ENCODE data around the gene TXNDC17. TPM values are rescaled to one million over a fixed set of nuclear protein-coding genes. Genes with fewer than 3 reads are reported as not detected.

TXNDC17 gene
- total and polyA plus RNA-seq, 2 of the 4 experiments (the other 2 are of a cell fraction) = 45.0 to 494 TPM

- in situ Hi-C loops (cut with MboI; ENCODE audit: low sequenced_read_pairs) = no loop called here
- no peak for TF ChIP-seq SMC3 (IDR thresholded peaks at IDR 0.05; ENCODE audit: low read depth, low read length)
- no peak for TF ChIP-seq CHD1 (IDR thresholded peaks at IDR 0.05; ENCODE audit: low read depth, low read length)
- TF ChIP-seq POLR2A (IDR thresholded peaks at IDR 0.05; ENCODE audit: low read depth, low read length) = no peak
- TF ChIP-seq BHLHE40 (IDR thresholded peaks at IDR 0.05; ENCODE audit: low read depth, low read length) = no peak
- no peak for TF ChIP-seq RCOR1 (IDR thresholded peaks at IDR 0.05; ENCODE audit: insufficient replicate concordance, low read length)
- no peak for TF ChIP-seq ELK1 (IDR thresholded peaks at IDR 0.05; ENCODE audit: borderline replicate concordance, low read depth, low read length)
- no peak for TF ChIP-seq RFX5 (IDR thresholded peaks at IDR 0.05; ENCODE audit: low read depth, low read length)
- TF ChIP-seq FOS (IDR thresholded peaks at IDR 0.05; ENCODE audit: low read depth, low read length) = no peak
- no peak for TF ChIP-seq MAZ (IDR thresholded peaks at IDR 0.05; ENCODE audit: borderline replicate concordance, low read depth, low read length)
- no peak for TF ChIP-seq NFE2L2 (IDR thresholded peaks at IDR 0.05; ENCODE audit: low read depth, low read length)
- no peak for TF ChIP-seq MXI1 (IDR thresholded peaks at IDR 0.05; ENCODE audit: borderline replicate concordance, low read depth, low read length)
- no peak for TF ChIP-seq CEBPB (IDR thresholded peaks at IDR 0.05; ENCODE audit: low read depth, low read length)
- no peak for ATAC-seq (ENCODE audit: low read depth)
Observed at GRCh38 chr17:6605142-6605541, 35.7 kb upstream of the TXNDC17 start.

More at GRCh38 chr17:6605142-6605541, 35.7 kb upstream of the TXNDC17 start:
- Histone ChIP-seq H3K23ac (ENCODE audit: low read depth, low read length) (no peak overlapping the region), H3K18ac (ENCODE audit: low read depth, low read length) (no peak overlapping the region), H3K4me1 (ENCODE audit: control insufficient read depth, insufficient read depth, low read length) (no peaks in the 10 kb centered on the region; the same call in none of the 2 replicates), H3K9me3 (ENCODE audit: control insufficient read depth, insufficient read depth, low read length) (no peaks in the 10 kb centered on the region), H2BK20ac (ENCODE audit: low read depth, low read length) (no peak overlapping the region), H3K9ac (ENCODE audit: low read depth, low read length) (no peak overlapping the region), H2BK120ac (ENCODE audit: low read depth, low read length) (no peak overlapping the region), H2BK5ac (ENCODE audit: low read depth, low read length, poor library complexity, severe bottlenecking) (no peak overlapping the region), H3K4me2 (ENCODE audit: low read depth, low read length) (no peak overlapping the region), H4K91ac (ENCODE audit: insufficient read depth, low read depth, low read length) (no peak overlapping the region), H3K4me3 (ENCODE audit: insufficient read depth, low read depth, low read length) (no peak overlapping the region), H2AK9ac (replicated peaks; ENCODE audit: low read depth, low read length, poor library complexity) (no peak overlapping the region), H4K20me1 (ENCODE audit: insufficient read depth, low read length) (no peaks in the 10 kb centered on the region), H3K14ac (replicated peaks; ENCODE audit: low read depth, low read length) (no peak overlapping the region), H3K27ac (ENCODE audit: insufficient read depth, low read length) (no peak overlapping the region), H2AFZ (replicated peaks; ENCODE audit: low read length, poor library complexity) (no peak overlapping the region), H3K4ac (ENCODE audit: low read depth, low read length) (no peak overlapping the region), H3K36me3 (ENCODE audit: control insufficient read depth, insufficient read depth, low read length) (peaks cover 45% of the 10 kb centered on the region), H3K56ac (ENCODE audit: extremely low read depth, insufficient read depth, low read length) (no peak overlapping the region), H4K5ac (ENCODE audit: low read depth, low read length) (no peak overlapping the region), H3K9me1 (ENCODE audit: insufficient read depth, low read length) (no peaks in the 10 kb centered on the region; the same call in 1 of the 2 replicates), H2AK5ac (ENCODE audit: low read depth, low read length) (no peak overlapping the region), H2BK15ac (ENCODE audit: low read depth, low read length) (no peak overlapping the region), H4K8ac (ENCODE audit: low read depth in 2 of 2, low read length in 2 of 2) (no peak overlapping the region), H3K27me3 (ENCODE audit: control insufficient read depth, insufficient read depth, low read length) (no peaks in the 10 kb centered on the region), H3K79me1 (ENCODE audit: low read depth in 1 of 2, low read length in 2 of 2) (peaks cover 16 to 29% of the 10 kb centered on the region in 2 experiments; a peak in 3 of 4 replicates)
- CTCF ChIA-PET = interaction anchor here (1.0 kb wide), 1 partner anchor 10 kb away, joined by 3 read pairs; no protein-coding TSS in a partner anchor
- intact Hi-C loops (cut with micrococcal nuclease) (no loop called here), dilution Hi-C loops (cut with HindIII; ENCODE audit: low sequenced_read_pairs, unreplicated experiment) (no loop called here)
- no TSS peak for BruUV-seq (replicated peaks)
- DNase-seq = no peak
- POLR2A ChIA-PET (ENCODE audit: unreplicated experiment) = no interaction called here
- WGBS, 2 experiments (ENCODE audit: extremely low coverage in 2 of 2, insufficient read length in 1 of 2) = 100% methylated on average over 5 of the region's 6 CpGs; no CpG with 5 or more reads in 1 of the 2 experiments

All from IMR-90 (cell line).